ENCODE results near the gene PLEKHG4B. TPM values are rescaled to one million over a fixed set of nuclear protein-coding genes. Genes with fewer than 3 reads are reported as not detected.

PLEKHG4B gene
- total RNA-seq, 1 experiment from 2014 or later: 0.02 TPM

DNA sequence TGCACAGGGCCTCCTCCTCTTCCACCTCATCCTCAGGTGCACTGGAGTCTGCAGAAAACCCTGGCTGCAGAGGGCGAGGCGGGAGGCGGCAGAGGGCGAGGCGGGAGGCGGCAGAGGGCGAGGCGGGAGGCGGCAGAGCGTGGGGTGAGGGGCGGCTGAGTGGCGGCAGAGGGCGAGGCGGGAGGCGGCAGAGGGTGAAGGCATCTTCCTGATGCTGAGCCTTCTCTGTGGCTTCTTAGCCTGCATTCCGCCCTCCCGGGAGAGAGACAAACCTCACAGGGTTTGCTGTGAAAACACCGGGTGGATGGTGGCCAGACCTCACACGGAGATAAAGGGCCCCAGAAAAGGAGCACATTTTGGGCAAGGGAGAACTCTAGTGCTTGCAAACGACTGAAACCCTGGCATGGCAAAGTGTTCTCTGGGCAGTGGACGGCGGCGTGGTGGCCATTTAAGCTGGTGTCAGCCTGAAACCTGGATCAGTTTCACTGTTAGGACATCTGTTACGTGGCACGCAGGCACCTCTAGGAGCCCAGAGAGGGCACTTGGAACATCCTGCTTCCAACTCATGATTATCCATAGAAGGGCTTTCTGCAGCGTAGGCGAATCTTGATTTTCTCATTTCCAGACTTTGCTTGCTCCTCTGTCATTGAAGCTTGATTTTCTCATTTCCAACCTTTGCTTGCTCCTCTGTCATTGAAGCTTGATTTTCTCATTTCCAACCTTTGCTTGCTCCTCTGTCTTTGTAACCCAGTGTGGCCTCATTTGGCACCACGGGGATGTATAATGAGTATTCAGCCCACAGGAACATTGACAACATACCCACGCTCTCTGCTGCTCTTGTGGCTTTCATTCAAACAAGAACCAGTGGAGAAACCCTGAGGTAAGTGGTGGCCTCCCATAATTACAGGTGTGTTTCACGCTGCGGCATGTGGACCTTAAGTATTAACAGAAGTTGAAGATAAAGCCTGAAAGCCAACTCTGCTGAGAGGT, 16.3 kb upstream of the PLEKHG4B start:
- no peak overlapping the region for H3K27ac ChIP-seq (ENCODE audit: low read depth, low read length)
- no peak overlapping the region for H3K4me3 ChIP-seq (replicated peaks in 1 of 2; ENCODE audit: low read depth in 1 of 2, low read length in 2 of 2)
- no peaks in the 10 kb centered on the region for H3K79me2 ChIP-seq (ENCODE audit: insufficient read depth, low read length)
- BruUV-seq (replicated peaks): no TSS peak
- no peak for TF ChIP-seq POLR2AphosphoS5 (IDR thresholded peaks at IDR 0.05; ENCODE audit: low read depth, low read length)
- TF ChIP-seq, protein P1, sequence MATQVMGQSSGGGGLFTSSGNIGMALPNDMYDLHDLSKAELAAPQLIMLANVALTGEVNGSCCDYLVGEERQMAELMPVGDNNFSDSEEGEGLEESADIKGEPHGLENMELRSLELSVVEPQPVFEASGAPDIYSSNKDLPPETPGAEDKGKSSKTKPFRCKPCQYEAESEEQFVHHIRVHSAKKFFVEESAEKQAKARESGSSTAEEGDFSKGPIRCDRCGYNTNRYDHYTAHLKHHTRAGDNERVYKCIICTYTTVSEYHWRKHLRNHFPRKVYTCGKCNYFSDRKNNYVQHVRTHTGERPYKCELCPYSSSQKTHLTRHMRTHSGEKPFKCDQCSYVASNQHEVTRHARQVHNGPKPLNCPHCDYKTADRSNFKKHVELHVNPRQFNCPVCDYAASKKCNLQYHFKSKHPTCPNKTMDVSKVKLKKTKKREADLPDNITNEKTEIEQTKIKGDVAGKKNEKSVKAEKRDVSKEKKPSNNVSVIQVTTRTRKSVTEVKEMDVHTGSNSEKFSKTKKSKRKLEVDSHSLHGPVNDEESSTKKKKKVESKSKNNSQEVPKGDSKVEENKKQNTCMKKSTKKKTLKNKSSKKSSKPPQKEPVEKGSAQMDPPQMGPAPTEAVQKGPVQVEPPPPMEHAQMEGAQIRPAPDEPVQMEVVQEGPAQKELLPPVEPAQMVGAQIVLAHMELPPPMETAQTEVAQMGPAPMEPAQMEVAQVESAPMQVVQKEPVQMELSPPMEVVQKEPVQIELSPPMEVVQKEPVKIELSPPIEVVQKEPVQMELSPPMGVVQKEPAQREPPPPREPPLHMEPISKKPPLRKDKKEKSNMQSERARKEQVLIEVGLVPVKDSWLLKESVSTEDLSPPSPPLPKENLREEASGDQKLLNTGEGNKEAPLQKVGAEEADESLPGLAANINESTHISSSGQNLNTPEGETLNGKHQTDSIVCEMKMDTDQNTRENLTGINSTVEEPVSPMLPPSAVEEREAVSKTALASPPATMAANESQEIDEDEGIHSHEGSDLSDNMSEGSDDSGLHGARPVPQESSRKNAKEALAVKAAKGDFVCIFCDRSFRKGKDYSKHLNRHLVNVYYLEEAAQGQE (IDR thresholded peaks at IDR 0.05; ENCODE audit: low read depth): no peak
- no peak for TF ChIP-seq RAD21 (IDR thresholded peaks at IDR 0.05; ENCODE audit: low read depth)
- TF ChIP-seq, protein P2, sequence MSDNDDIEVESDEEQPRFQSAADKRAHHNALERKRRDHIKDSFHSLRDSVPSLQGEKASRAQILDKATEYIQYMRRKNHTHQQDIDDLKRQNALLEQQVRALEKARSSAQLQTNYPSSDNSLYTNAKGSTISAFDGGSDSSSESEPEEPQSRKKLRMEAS (IDR thresholded peaks at IDR 0.05): no peak
- TF ChIP-seq POLR2A (IDR thresholded peaks at IDR 0.05; ENCODE audit: borderline replicate concordance, extremely low read depth, insufficient read depth, insufficient read length): no peak
- no peak for ATAC-seq
- H3K9me3 ChIP-seq (ENCODE audit: control insufficient read depth in 1 of 2, insufficient read depth in 1 of 2, low read depth in 1 of 2, low read length in 2 of 2): no peaks in the 10 kb centered on the region
- no peaks in the 10 kb centered on the region for H4K20me1 ChIP-seq (ENCODE audit: insufficient read depth)
- H3K27me3 ChIP-seq (ENCODE audit: insufficient read depth, low read length): no peaks in the 10 kb centered on the region
- no peak overlapping the region for H3K4me2 ChIP-seq (ENCODE audit: low read length)
- H3K4me1 ChIP-seq (ENCODE audit: control insufficient read depth in 1 of 2, insufficient read depth in 2 of 2, low read length in 2 of 2): peaks cover 0 to 7% of the 10 kb centered on the region in 2 experiments; a peak in 1 of 4 replicates
- intact Hi-C loops (cut with micrococcal nuclease): no loop called here
- RAD21 ChIA-PET (ENCODE audit: low non-redundant PET in 1 of 2, low total read pairs in 2 of 2, uncharacterized antibody in 2 of 2, unreplicated experiment in 2 of 2): no interaction called here
- no peak overlapping the region for H3K9ac ChIP-seq (ENCODE audit: low read length)
- CTCF ChIA-PET: no interaction called here
- POLR2A ChIA-PET: no interaction called here
- no peak for DNase-seq (ENCODE audit: low read depth, low spot score)
- no peaks in the 10 kb centered on the region for H3K36me3 ChIP-seq (ENCODE audit: control insufficient read depth in 1 of 2, insufficient read depth in 2 of 2, low read length in 2 of 2)
- H3K9me2 ChIP-seq (ENCODE audit: insufficient read depth): no peaks in the 10 kb centered on the region
- H2AFZ ChIP-seq (ENCODE audit: low read depth, low read length, poor library complexity, severe bottlenecking): no peak overlapping the region

Data from HCT116 (cell line).